Lower lobe of right lung (tissue), 2 donors: Measurements from ENCODE around the gene SLC6A19. TPM values are rescaled to one million over a fixed set of nuclear protein-coding genes. Genes with fewer than 3 reads are reported as not detected.

Source experiments
- ATAC-seq, 2 donors: fragments of 200-7000 bp; cut with Tn5 transposase; one replicate each; pipeline ENCODE4 v1.9.1; 2020 to 2022; ENCODE audit warnings: mild to moderate bottlenecking in 2 of 2, moderate library complexity in 2 of 2
- DNase-seq: peaks from one replicate; pipeline ENCODE4 v3.0.0-alpha.2; 2020
- H3K27ac ChIP-seq: fragments of 200-600 bp; one replicate; pipeline ENCODE4 v1.8.0; 2022
- H3K27me3 ChIP-seq: fragments of 200-600 bp; one replicate; pipeline ENCODE4 v1.8.0; 2022; ENCODE audit warnings: low read depth
- H3K36me3 ChIP-seq: fragments of 200-600 bp; one replicate; pipeline ENCODE4 v1.8.0; 2022; ENCODE audit warnings: mild to moderate bottlenecking
- H3K4me1 ChIP-seq: fragments of 200-600 bp; one replicate; pipeline ENCODE4 v1.8.0; 2022
- H3K4me3 ChIP-seq: fragments of 200-600 bp; one replicate; pipeline ENCODE4 v1.8.0; 2022; ENCODE audit warnings: mild to moderate bottlenecking
- H3K9me3 ChIP-seq: fragments of 200-600 bp; one replicate; pipeline ENCODE4 v1.8.0; 2022
- CTCF ChIP-seq: fragments of 200-600 bp; IDR thresholded peaks from one replicate; pipeline ENCODE4 v1.8.0; 2022; ENCODE audit warnings: antibody characterized with exemption, mild to moderate bottlenecking
- intact Hi-C: fragments of 100-400 bp; cut with DNase I; formaldehyde crosslinking; loops from one replicate; pipeline ENCODE4 v1.11.0; 2022
- total RNA-seq: library from RNA; stranded (reverse); fragmentation: NEBNext Ultra II Directional; extraction: Animal tissue kit (Norgen Biotek cat#: 25700); gene quantifications from one replicate; pipeline ENCODE4 v1.2.1, GENCODE V29; 2021
- donor health status: DM: no; HTN: yes; CAD: no; lungs with severe emphysema.

SLC6A19 gene
- total RNA-seq, 1 donor from 2014 or later, result not detected

- ATAC-seq, result no peak
- no peaks in the 10 kb centered on the region for H3K4me1 ChIP-seq
- H3K4me3 ChIP-seq, result no peak overlapping the region
- H3K27ac ChIP-seq, result no peak overlapping the region
- no peaks in the 10 kb centered on the region for H3K9me3 ChIP-seq
- no peaks in the 10 kb centered on the region for H3K27me3 ChIP-seq
- no peak for DNase-seq
- no peak for TF ChIP-seq CTCF
- intact Hi-C loops, result no loop called here
- no peaks in the 10 kb centered on the region for H3K36me3 ChIP-seq
These were observed 70.8 kb downstream of the SLC6A19 start for GRCh38 chr5:1272201-1272600.

- no peak for TF ChIP-seq CTCF
- H3K27ac ChIP-seq, result no peak overlapping the region
- H3K36me3 ChIP-seq, result no peaks in the 10 kb centered on the region
- no peaks in the 10 kb centered on the region for H3K27me3 ChIP-seq
- DNase-seq (no peak), ATAC-seq (no peak)
- no peak overlapping the region for H3K4me3 ChIP-seq
- H3K9me3 ChIP-seq, result no peaks in the 10 kb centered on the region
- no peaks in the 10 kb centered on the region for H3K4me1 ChIP-seq
- intact Hi-C loops, result no loop called here
These were observed 72.3 kb downstream of the SLC6A19 start for GRCh38 chr5:1273745-1274144.

GRCh38 chr5:1274471-1274870 is 73.1 kb downstream of the SLC6A19 start:
- Histone ChIP-seq H3K36me3 (no peaks in the 10 kb centered on the region), H3K27ac (no peak overlapping the region), H3K9me3 (no peaks in the 10 kb centered on the region), H3K27me3 (no peaks in the 10 kb centered on the region), H3K4me1 (no peaks in the 10 kb centered on the region), H3K4me3 (no peak overlapping the region)
- DNase-seq, result no peak
- intact Hi-C loops, result no loop called here
- no peak for ATAC-seq
- no peak for TF ChIP-seq CTCF

Other genes starting within 250 kb of the SLC6A19 start
- gene NKD2, start 192.8 kb upstream of the SLC6A19 start, total RNA-seq, result 24.1 TPM
- 49.5 TPM for gene SLC12A7, start 89.5 kb upstream of the SLC6A19 start, total RNA-seq
- not detected for gene SLC6A18, start 23.8 kb downstream of the SLC6A19 start, total RNA-seq
- not detected for gene TERT, start 93.5 kb downstream of the SLC6A19 start, total RNA-seq
- gene CLPTM1L, start 143.5 kb downstream of the SLC6A19 start, total RNA-seq, result 135 TPM
- 0.12 TPM for gene SLC6A3, start 243.8 kb downstream of the SLC6A19 start, total RNA-seq